Measurements from ENCODE around the gene RBPJ.
A peak's percentile ranks its signal among the peaks of the same experiment; 100 is the strongest.
"Not testable (repeated sequence)": the region's sequence is repeated elsewhere in the genome, so short reads cannot be mapped to it uniquely, and the experiment has no call there.

RBPJ gene

DNA sequence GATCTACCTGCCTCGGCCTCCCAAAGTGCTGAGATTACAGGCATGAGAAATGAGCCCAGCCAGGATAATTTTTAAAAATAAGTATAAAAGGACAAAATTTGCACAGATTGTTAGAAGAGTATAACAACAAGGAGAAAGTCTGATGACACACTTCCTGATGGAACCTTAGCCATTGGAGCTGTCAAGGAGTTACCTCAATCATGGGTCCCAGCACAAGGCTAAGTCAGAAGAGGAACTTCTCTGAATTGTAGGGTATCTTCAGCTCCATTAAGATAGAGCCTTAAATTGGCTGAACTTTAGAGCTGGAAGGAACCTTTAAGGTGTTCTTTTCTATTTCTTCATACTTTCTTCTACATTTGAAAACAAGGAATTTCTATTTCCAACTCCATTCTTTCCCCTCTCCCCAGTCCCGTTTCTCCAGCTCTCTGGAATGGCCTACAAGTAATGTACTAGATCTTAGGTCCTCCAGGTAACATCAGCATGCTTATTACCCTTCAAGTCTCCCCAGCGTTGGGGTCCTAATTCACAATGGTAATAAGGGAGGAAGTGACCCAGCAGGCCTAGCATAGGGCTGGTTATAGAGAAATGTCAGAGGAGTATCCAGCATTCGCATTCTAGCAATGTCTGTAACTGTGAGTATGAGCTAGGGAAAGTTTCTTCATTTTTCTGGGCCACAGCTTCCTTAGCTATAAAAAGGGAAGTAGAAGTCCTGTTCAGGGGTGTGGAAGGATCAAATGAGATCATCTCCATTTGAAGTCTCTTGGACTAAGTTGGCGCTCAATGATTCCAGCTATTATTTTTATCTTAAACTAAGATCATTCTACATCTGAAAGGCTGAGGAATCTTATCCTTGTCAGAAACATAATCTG is 18.5 kb upstream of the RBPJ start:
- no peak for DNase-seq (ENCODE audit: low read depth, low spot score)

DNA sequence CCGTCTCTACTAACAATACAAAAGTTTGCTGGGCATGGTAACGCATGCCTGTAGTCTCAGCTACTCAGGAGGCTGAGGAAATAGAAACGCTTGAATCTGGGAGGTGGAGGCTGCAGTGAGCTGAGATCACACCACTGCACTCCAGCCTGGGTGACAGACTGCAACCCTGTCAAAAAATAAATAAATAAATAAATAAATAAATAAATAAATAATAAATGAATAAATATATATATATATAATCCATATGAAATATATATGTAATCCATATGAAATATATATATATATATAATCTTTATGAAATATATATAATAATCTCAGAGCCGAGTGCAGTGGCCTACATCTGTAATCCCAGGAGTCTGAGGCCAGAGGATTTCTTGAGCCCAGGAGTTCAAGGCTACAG is 17.8 kb upstream of the RBPJ start:
- DNase-seq (ENCODE audit: low read depth, low spot score), result no peak

DNA sequence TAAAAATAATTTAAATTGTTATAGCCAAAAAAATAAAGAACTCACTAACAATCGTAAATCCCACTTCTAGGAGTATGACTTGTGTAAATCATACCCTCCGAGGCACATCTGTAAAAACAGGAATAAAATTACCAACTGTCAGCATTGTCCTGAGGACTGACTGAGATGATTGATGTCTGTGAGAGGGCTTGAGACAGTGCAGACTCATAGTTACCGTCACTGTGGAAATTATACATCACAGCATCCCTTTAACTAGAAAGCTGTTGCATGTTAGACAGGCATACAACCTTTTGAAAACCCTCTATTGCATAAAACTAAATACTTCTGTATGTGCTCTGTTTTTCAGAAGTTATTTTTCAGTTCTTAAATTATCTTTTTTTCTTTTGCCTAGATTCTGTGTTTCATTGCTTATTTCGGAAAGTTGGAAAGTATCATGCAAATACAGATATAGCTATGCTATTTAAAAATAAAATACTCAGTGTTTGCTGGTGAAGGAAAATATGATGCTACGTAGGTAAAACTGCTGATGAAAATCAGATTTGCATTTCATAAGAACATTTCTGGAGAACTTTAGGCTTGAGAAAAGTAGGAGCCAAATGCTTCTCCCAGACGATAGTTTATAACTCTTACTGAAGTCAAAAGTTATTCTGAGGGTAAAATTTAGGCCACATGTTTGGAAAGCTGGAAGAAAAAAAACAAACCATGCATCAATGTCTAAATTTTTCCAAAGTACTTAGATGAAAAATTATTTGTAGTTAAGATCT is 13.6 kb upstream of the RBPJ start:
- no peak for DNase-seq (ENCODE audit: low read depth, low spot score)

DNA sequence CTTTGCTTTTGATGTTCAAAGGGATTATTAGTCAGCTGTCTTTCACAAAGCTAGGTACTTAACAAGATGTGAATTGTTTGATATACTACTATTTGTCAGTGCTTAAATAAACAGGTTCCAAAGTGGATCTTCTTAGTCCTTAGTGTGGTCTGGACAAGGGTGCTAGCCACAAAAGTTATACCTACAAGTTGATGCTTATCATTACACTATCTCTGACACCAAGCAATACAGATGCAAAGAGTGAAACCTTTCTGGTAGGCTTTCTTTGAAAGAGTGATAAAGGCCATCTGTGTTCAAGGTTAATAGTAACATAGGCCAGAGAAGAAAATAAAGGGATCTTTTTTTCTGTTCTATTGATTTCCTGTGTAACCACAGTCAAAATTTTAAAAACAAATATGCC is 12.2 kb upstream of the RBPJ start:
- DNase-seq (ENCODE audit: low read depth, low spot score), result no peak

DNA sequence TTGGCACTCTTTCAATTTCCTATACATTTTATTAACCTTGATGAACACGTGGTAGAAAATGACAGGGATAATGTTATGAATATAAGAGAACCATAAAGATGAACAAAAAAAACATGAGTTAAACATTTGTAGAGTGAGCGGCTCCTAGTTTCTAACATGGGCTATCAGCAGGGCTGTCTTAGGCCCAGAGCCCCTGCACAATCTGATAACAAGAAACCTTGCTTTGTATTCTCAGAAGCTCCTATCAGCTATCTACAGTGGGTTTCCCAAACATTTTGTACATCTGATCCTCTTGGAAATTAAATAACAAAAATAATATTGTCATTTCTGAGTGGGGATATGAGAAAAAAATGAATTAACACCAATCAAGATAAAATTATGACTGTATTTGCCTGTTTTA is 10.6 kb upstream of the RBPJ start:
- DNase-seq (ENCODE audit: low read depth, low spot score), result no peak

DNA sequence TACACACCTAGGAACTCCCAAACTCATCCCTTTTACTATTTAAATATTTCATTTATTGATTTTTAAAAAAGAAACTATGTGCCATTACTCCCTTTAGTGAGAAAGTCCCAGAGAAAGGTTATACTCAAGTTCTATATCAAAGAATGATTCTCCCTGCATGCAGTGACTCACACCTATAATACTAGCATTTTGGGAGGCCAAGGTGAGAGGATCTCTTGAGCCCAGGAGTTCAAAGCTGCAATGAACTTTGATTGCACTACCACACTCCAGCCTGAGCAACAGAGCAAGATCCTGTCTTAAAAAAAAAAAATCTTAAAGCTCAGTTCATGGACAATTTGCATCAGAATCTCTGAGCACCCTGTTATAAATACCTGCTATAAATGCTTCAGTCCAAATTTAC is 9.2 kb upstream of the RBPJ start:
- no peak for DNase-seq (ENCODE audit: low read depth, low spot score)

DNA sequence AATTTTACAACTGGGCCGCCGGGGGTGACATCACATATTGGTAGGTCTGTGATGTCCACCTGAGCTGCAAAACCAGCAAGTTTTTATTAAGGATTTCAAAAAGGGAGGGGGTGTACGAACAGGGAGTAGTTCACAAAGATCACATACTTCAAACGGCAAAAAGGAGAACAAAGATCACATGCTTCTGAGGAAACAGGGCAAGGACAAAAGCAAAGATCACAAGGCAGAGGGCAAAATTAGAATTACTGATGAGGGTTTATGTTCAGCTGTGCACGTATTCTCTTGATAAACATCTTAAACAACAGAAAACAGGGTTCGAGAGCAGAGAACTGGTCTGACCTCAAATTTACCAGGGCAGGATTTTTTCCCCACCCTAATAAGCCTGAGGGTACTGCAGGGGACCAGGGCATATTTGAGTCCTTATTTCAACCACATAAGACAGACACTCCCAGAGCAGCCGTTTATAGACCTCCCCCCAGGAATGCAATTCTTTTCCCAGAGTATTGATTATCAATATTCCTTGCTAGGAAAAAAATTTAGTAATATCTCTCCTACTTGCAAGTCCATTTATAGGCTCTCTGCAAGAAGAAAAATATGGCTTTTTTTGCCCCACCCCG is 5.4 kb upstream of the RBPJ start:
- not testable (repeated sequence) for DNase-seq (ENCODE audit: low read depth, low spot score)

DNA sequence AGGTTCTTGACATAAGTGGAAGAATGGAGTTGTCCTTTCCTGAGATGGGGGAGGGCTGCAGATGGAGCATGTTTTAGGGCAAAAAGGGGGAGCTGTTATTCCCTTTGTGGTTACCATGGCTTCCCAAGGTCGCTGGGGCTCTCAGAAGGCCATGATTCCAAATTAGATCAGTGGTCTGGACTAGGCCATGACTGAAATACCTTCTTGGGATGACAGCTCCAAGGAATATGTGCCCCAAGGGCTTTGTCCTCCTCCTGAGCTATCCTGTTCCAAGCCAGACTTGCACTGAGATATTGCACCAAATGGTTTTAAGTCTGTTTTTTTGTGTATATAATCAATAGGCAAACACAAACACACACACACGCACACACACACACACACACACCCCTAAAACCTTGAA is 3.0 kb upstream of the RBPJ start:
- no peak for DNase-seq (ENCODE audit: low read depth, low spot score)

DNA sequence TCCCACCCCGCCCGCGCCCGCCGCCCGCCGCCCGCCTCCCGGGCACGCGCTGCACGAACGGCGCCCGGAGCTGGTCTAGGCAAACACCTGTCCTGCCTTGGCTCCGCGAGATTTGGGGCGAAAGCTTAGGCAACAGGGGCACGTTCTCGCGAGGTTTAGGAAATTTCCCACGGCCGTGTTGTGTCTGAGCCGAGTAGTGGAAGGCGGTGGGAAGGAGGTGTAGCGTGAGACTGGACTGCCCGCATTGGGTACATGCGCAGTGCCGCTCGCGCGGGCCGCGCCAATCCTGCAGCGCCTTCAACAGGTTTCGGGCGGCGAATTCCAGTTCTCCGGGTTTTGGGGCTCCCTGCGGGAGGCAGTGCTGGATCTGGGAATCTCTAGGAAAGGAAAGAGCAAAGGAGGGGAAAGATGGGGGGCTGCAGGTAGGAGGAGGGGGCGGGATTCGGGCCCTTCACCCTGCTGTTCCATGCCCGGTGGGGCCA is 1.3 kb upstream of the RBPJ start:
- peak; percentile 98 for DNase-seq (ENCODE audit: low read depth, low spot score)

DNA sequence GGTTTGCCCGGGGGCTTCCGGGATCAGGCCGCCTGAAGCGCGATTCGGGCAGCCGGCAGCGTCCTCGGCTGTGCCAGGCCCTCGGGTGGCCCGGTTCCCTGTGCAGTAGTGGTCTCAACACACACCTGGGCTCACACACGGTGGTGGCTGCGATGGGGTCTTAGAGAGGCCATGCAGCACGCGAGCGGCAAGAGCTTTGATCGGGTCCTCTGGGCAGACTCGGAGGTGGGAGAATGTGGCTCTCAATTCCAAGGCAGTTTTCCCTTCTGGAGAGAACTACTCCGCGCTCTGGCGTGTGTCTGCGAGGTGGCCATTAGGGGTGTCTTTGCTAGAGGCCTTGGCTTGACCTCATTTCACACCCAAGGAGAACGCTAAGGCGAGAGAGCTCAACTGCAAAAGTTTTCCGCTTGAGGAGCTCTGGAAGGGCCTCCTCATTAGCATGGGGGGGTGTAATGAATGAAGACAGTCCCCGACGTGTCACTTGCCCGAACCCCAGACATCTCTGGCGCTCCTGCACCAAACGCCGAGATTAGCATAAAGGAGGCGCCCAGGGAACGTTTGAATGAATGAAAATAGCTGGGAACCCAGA is 771 bp upstream of the RBPJ start:
- DNase-seq (ENCODE audit: low read depth, low spot score), result no peak

DNA sequence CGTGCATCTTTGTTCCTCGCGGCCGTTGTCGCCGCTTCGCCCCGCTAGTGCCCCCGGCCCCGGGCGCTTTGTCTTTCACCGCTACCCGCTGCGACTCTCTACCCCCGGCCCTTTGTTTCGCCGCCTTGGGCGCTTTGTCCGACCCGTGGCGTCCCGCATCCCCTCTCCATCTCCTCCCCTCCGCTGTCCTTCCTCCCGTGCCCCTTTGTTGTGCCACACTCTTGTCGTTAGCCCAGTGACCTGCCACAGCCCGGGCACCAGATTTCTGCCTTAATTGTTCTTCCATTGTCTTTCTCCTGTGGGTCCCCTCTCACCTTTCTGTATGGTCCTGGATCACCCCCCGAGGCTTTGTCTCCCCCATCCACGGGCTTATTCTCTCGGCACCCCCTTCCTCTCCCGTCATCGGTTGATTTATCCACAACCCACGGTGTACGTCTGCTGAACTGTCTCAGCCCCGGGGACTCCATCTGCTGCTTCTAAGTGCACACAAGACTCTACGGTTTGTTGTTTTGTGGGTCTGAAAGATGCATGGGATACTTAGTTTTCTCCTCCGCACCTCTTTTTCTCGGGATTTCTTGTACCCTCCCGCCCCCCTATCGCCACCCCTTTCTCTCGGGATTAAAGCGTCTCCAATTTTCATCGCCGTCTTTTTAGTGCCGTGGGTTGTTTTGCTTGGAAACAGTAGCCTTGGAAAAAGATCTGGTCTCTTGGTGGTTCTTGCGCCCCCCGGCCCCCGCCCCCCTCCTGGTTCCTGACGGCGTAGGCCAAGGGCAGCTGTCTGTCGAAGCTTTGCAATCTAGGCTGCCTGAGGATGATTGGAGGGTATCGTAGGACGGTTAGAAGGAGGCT is 783 bp downstream of the RBPJ start:
- DNase-seq (ENCODE audit: low read depth, low spot score), result no peak

DNA sequence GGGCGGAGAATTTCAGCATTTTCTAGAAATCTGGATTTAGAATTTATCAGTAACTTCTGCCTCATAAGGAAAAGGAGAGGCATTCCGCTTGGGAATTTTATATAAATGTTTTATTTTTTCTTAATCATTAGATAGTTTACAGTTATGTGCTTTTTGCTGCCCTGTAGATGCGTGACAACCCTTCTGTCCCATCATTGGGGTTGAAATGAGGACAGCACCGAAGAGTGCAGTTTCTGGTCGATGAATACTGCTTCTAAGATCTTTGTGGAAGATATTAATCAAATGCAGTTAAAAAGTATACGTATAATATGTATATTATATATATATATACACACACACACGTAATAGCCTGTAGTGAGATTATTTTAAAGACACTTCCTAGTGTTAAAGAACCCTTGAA is 1.5 kb downstream of the RBPJ start:
- DNase-seq (ENCODE audit: low read depth, low spot score), result no peak

DNA sequence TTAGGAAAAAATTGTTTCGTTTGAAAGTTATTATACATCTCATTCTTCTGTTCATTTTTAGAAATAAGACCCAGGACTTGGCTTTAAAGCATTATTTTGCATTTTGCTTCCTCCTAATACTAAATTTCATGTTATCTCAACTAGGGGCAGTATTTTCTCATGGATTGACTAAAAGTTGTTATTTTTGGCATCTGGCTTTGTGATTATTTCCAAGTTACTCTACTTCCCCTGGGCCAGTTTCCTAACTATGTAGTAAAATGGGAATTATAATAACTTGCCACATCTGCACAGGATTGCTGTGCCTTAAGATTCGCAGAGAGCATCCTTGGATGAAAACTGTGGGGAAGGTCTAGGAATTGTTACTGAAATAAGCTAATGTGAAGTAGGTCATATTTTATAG is 3.0 kb downstream of the RBPJ start:
- DNase-seq (ENCODE audit: low read depth, low spot score), result no peak

DNA sequence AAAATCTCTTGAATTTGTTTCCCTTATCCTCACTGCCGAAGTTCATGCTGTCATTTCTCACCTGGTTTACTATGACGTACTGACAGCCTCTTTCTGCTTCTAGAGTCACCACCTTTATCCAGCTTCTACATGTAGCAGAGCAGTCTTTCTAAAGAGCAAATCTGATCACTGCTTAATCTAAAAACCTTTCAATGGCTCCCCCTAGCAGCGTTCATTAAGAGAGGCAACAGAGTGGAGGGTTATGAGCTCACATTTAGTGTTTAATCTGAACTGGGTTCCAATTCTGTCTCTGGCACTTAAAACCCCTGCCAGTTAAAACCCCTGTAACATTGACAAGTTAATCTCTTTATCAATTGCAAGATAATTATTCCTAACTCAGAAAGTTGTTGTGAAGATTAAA is 4.4 kb downstream of the RBPJ start:
- DNase-seq (ENCODE audit: low read depth, low spot score), result no peak

DNA sequence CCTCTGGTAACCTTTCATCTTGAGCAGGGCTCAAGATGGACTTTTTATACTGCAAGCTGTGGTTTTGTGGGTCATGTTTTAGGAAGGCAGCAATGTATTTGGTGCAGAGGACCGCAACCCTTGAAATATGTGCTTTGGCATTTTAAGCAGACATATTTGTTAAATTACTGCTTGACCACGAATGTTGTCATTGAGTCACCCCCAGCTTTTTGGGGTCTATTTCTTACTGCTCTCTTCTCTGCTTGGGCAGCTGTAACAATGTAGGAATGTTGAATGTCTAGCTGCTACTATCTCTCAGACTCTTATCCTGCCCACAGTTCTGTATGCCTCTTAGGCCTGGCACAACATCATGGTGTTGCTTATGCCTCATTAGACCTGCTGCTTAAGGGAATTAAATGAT is 6.0 kb downstream of the RBPJ start:
- DNase-seq (ENCODE audit: low read depth, low spot score), result no peak

DNA sequence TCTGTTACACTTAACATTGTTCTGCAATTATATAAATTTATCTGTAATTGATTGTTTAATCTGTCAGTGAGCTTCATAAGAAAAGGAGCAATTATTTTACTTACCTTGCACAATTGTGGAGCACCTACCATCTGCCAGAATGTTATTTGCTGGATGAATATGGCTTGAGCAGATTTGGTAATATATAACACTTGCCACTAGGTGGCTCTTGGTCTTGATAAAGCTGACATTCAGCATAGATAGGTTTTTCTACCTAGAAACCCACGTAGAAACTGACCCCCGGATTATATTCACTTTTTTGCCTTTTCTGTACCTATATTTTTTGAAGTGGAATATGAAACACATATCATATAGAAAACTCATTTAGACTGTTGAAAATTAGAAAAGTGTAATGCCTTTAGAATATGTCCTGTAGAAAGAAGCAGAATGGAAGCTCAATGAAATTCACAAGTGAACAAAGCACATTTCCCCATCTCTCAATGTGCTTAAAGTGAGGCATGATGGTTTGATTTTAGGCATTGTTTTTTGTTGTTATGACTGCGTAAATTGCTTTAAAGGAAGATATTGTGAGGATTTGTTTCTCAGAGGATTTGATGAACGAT is 9.5 kb downstream of the RBPJ start:
- DNase-seq (ENCODE audit: low read depth, low spot score), result no peak

DNA sequence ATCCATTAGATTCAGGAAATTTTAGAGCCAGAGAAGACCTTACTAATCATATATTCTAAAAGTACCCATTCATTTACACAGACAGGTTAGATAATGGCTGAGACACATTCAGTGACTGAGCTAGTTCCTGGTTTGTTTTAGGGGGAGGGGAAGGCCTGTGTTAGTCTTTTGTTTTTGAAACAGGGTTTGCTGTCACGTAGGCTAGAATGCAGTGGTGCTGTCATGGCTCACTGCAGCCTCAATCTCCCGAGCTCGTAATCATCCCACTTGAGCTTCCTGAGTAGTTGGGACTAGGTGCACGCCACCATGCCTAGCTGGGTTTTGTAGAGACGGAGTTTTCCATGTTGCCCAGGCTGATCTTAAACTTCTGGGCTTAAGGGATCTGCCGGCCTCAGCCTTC is 10.1 kb downstream of the RBPJ start:
- DNase-seq (ENCODE audit: low read depth, low spot score), result no peak

DNA sequence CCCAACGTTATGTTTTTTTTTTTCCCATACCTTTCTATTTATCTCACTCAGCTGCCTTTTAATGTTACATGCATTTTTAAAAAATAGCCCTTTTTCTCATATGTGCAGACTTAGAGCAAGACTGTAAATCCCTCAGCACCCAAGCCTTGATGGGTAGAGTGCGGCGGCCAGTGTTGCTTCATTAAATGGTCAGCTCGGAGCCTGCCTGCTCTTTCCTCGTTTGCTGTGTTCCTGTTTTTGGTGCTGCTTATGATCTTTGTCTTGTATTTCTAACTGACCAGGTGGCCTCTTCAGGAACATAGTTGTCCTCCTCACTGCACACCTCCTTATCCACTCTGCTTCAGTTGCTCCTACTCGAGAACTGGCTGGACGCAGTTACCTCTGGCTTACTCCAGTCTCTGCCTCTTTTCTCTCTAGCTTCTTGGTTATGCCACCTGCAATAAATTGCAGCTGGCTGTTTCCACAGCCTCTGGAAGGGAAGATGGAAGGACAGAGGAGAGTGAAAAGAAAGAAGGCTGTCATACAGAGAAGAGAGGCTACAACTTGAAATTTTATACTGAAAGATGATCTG is 10.7 kb downstream of the RBPJ start:
- DNase-seq (ENCODE audit: low read depth, low spot score), result no peak

DNA sequence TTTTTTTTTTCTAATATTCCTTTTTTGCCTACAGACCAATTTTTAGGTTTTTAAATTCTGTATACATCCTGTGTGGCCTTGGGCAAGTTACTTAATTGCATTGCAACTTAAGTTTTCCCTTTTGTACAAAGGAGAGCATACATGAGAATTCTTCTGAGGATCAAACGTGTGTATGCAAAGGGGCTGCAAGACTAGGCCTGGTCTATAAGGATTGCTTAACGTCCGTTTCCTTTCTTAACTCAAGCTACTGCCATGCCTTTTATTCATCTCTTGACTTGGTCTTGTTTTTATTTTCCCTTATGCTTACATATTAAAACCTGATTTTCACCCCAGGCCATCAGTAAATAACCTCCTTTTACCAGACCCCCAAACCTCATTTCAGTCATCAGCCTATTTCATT is 13.6 kb downstream of the RBPJ start:
- DNase-seq (ENCODE audit: low read depth, low spot score), result no peak

DNA sequence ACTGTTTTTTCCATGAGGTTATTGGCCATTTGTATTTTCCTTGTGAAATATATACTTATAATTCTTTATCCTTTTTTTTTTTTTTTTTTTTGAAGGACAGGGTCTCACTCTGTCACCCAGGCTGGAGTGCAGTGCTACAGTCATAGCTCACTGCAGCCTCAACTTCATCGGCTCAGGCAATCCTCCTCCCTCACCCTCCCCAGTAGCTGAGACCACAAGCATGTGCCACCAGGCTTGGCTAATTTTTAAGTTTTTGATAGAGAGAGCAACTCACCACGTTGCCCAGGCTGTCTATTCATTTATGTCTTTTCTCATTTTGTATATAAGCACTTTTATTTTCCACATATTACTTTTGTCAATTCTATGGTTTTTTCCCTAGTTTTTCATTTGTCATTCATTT is 16.8 kb downstream of the RBPJ start:
- DNase-seq (ENCODE audit: low read depth, low spot score), result no peak
